Neural progenitor cell (in vitro differentiated cells): ENCODE results near the gene HSP90AA1. TPM values are rescaled to one million over a fixed set of nuclear protein-coding genes. Genes with fewer than 3 reads are reported as not detected.

Experiments used
- DNase-seq: peaks from one replicate; pipeline ENCODE4 v3.0.0-alpha.2; 2016; ENCODE audit warnings: low spot score
- H2AFZ ChIP-seq: fragments of 200-600 bp; sonication (generic); replicated peaks from 2 replicates; pipeline ENCODE4 v1.6.1; 2016; ENCODE audit warnings: antibody characterized with exemption
- H3F3A ChIP-seq: fragments of 200-600 bp; sonication (generic); 2 replicates; pipeline ENCODE4 v1.6.1; 2016; ENCODE audit warnings: antibody characterized with exemption, low read depth
- H3K27ac ChIP-seq: fragments of 200-600 bp; sonication (generic); 2 replicates; pipeline ENCODE4 v1.5.1; 2016; ENCODE audit warnings: mild to moderate bottlenecking
- H3K27me3 ChIP-seq: fragments of 200-600 bp; sonication (generic); 2 replicates; pipeline ENCODE4 v1.6.1; 2016; ENCODE audit warnings: mild to moderate bottlenecking, moderate library complexity
- H3K36me3 ChIP-seq: fragments of 200-600 bp; sonication (generic); 2 replicates; pipeline ENCODE4 v1.5.1; 2016
- H3K4me1 ChIP-seq: fragments of 200-600 bp; sonication (generic); 2 replicates; pipeline ENCODE4 v1.6.1; 2016; ENCODE audit warnings: mixed run types
- H3K4me2 ChIP-seq: fragments of 200-600 bp; sonication (generic); 2 replicates; pipeline ENCODE4 v1.6.1; 2016
- H3K4me3 ChIP-seq: fragments of 200-600 bp; sonication (generic); 2 replicates; pipeline ENCODE4 v1.5.1; 2016
- H3K79me2 ChIP-seq: fragments of 200-600 bp; sonication (generic); 2 replicates; pipeline ENCODE4 v1.6.1; 2016; ENCODE audit warnings: low read depth
- H3K9ac ChIP-seq: fragments of 200-600 bp; sonication (generic); 2 replicates; pipeline ENCODE4 v1.6.1; 2016
- H3K9me3 ChIP-seq: fragments of 200-600 bp; sonication (generic); 2 replicates; pipeline ENCODE4 v1.5.1; 2016; ENCODE audit warnings: low read depth
- H4K20me1 ChIP-seq: fragments of 200-600 bp; sonication (generic); 2 replicates; pipeline ENCODE4 v1.6.1; 2016; ENCODE audit warnings: low read depth
- H3K27ac Mint-ChIP-seq: 3 replicates; pipeline ENCODE4 v1.8.0; 2021; ENCODE audit warnings: mixed read lengths
- H3K27me3 Mint-ChIP-seq: 2 replicates; pipeline ENCODE4 v1.8.0; 2022; ENCODE audit warnings: low read depth, mild to moderate bottlenecking, inconsistent platforms, moderate library complexity, mixed read lengths; ENCODE audit not compliant: insufficient read depth
- H3K36me3 Mint-ChIP-seq: 3 replicates; pipeline ENCODE4 v1.8.0; 2021; ENCODE audit warnings: mixed read lengths
- H3K4me1 Mint-ChIP-seq: 3 replicates; pipeline ENCODE4 v1.8.0; 2021; ENCODE audit warnings: mixed read lengths
- H3K4me3 Mint-ChIP-seq: 3 replicates; pipeline ENCODE4 v1.8.0; 2021; ENCODE audit warnings: mild to moderate bottlenecking, moderate library complexity, mixed read lengths
- H3K9me3 Mint-ChIP-seq: 3 replicates; pipeline ENCODE4 v1.8.0; 2020; ENCODE audit warnings: mixed read lengths
- EZH2 ChIP-seq: fragments of 200-600 bp; sonication (generic); IDR thresholded peaks from 2 replicates; pipeline ENCODE4 v1.6.1; 2017; ENCODE audit warnings: antibody characterized with exemption, mild to moderate bottlenecking, moderate library complexity
- EZH2phosphoT487 ChIP-seq: fragments of 200-600 bp; sonication (generic); IDR thresholded peaks from 2 replicates; pipeline ENCODE4 v1.6.1; 2017; ENCODE audit warnings: antibody characterized with exemption
- total RNA-seq: library from RNA; depleted of rRNA; stranded (reverse); fragments of >200 nt; gene quantifications from 2 replicates; pipeline ENCODE4 v1.2.3, GENCODE V29; 2015; ENCODE audit warnings: low replicate concordance
- TF ChIP-seq, protein P1 (sequence below): fragments of 200-600 bp; sonication (generic); IDR thresholded peaks from 2 replicates; pipeline ENCODE4 v1.5.1; 2017; ENCODE audit warnings: antibody characterized with exemption, mild to moderate bottlenecking

Gene HSP90AA1
- total RNA-seq, 1 donor from 2014 or later, result 746 TPM

DNA sequence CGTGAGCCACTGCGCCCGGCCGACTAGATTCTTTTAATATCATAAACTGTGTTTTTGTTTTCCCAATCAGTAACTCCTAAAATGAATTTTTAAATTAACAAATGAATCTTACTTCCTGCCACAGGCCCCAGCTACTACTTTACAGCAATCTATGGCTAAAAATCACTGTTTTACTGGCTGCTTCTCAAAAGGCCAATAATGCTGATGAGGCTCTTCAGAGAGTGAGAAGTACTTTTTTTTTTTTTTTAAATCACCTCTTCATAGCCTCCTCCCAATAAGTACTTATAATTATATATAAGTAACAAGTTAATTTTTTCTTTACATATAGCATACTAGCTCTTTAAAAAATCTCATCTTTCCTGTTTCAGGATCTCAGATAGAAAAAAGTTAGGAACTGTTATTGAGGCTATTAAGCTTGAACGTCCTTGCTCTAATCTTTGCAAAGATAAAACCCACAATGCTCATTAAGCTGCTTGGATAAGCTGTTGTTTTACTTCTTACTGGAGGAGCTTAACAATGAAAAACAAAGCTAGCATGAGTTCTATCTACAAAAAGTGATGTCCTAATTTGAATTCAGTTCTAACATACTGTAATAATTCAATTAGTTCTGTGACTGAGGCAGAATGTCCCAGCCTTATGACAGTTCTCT, 40.1 kb upstream of the HSP90AA1 start:
- Mint-ChIP-seq H3K27me3 (peaks cover 2% of the 10 kb centered on the region), H3K27ac (no peak overlapping the region), H3K4me3 (no peak overlapping the region), H3K9me3 (no peaks in the 10 kb centered on the region), H3K36me3 (no peaks in the 10 kb centered on the region), H3K4me1 (no peaks in the 10 kb centered on the region)
- H4K20me1 ChIP-seq, result no peaks in the 10 kb centered on the region
- no peaks in the 10 kb centered on the region for H3K27me3 ChIP-seq
- no peak overlapping the region for H3K4me2 ChIP-seq
- TF ChIP-seq EZH2phosphoT487 (no peak), EZH2 (no peak)
- TF ChIP-seq, protein P1, sequence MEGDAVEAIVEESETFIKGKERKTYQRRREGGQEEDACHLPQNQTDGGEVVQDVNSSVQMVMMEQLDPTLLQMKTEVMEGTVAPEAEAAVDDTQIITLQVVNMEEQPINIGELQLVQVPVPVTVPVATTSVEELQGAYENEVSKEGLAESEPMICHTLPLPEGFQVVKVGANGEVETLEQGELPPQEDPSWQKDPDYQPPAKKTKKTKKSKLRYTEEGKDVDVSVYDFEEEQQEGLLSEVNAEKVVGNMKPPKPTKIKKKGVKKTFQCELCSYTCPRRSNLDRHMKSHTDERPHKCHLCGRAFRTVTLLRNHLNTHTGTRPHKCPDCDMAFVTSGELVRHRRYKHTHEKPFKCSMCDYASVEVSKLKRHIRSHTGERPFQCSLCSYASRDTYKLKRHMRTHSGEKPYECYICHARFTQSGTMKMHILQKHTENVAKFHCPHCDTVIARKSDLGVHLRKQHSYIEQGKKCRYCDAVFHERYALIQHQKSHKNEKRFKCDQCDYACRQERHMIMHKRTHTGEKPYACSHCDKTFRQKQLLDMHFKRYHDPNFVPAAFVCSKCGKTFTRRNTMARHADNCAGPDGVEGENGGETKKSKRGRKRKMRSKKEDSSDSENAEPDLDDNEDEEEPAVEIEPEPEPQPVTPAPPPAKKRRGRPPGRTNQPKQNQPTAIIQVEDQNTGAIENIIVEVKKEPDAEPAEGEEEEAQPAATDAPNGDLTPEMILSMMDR, result no peak
- no peak overlapping the region for H3K9ac ChIP-seq
- peaks cover 11% of the 10 kb centered on the region for H3F3A ChIP-seq
- no peaks in the 10 kb centered on the region for H3K79me2 ChIP-seq
- no peak for DNase-seq
- no peak overlapping the region for H3K4me3 ChIP-seq
- no peaks in the 10 kb centered on the region for H3K9me3 ChIP-seq
- no peaks in the 10 kb centered on the region for H3K36me3 ChIP-seq
- peaks cover 6% of the 10 kb centered on the region for H3K4me1 ChIP-seq
- H2AFZ ChIP-seq, result no peak overlapping the region
- no peak overlapping the region for H3K27ac ChIP-seq

DNA sequence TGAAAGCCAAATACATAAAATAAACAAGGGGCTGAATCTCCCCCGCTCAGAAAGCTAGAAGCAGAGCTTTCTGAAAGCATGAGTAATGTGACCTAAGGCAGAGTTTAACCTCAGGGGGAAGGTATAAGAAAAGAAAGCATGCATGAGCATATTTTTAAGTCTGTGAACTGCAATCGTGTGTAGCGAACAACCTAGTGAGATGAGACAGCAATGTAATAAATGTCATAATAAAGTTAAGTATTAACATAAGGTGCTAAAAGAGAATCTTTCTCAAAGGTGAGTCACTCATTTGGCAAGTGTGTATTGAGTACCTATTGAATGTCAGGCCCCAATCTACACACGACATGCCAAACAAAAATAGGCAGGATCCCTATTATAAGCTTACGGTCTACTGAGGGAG, 38.7 kb upstream of the HSP90AA1 start:
- Mint-ChIP-seq H3K36me3 (no peaks in the 10 kb centered on the region), H3K27ac (no peak overlapping the region), H3K27me3 (peaks cover 2% of the 10 kb centered on the region), H3K4me1 (no peaks in the 10 kb centered on the region), H3K4me3 (no peak overlapping the region), H3K9me3 (no peaks in the 10 kb centered on the region)
- no peak for DNase-seq
- Histone ChIP-seq H3K27ac (no peak overlapping the region), H3F3A (peaks cover 11% of the 10 kb centered on the region), H2AFZ (no peak overlapping the region), H3K27me3 (no peaks in the 10 kb centered on the region), H4K20me1 (no peaks in the 10 kb centered on the region), H3K9me3 (no peaks in the 10 kb centered on the region), H3K4me1 (peaks cover 6% of the 10 kb centered on the region), H3K9ac (no peak overlapping the region), H3K36me3 (no peaks in the 10 kb centered on the region), H3K79me2 (no peaks in the 10 kb centered on the region), H3K4me2 (no peak overlapping the region), H3K4me3 (no peak overlapping the region)
- TF ChIP-seq, protein P1, result no peak
- TF ChIP-seq EZH2 (no peak), EZH2phosphoT487 (no peak)

DNA sequence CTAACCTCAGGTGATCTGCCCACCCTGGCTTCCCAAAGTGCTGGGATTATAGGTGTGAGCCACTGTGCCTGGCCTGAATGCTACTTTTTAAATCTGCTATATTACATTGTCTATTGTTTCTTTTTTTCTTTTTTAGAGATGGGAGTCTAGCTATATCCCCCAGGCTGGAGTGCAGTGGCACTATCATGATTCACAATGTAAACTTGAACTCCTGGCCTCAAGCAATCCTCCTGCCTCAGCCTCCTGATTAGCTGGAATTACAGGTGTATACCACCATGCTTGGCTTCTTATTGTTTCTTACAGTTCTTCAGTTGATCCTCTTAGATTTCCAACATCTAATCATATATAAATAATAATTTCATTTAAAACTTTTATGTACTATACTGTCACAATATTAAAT, 37.6 kb upstream of the HSP90AA1 start:
- Mint-ChIP-seq H3K27ac (no peak overlapping the region), H3K9me3 (no peaks in the 10 kb centered on the region), H3K4me1 (no peaks in the 10 kb centered on the region), H3K27me3 (peaks cover 2% of the 10 kb centered on the region), H3K36me3 (no peaks in the 10 kb centered on the region), H3K4me3 (no peak overlapping the region)
- TF ChIP-seq EZH2phosphoT487 (no peak), EZH2 (no peak)
- TF ChIP-seq, protein P1, result no peak
- Histone ChIP-seq H4K20me1 (no peaks in the 10 kb centered on the region), H3K79me2 (no peaks in the 10 kb centered on the region), H3K36me3 (no peaks in the 10 kb centered on the region), H3K27me3 (no peaks in the 10 kb centered on the region), H3K4me2 (no peak overlapping the region), H3K27ac (no peak overlapping the region), H3F3A (peaks cover 11% of the 10 kb centered on the region), H3K9ac (no peak overlapping the region), H3K4me3 (no peak overlapping the region), H2AFZ (no peak overlapping the region), H3K9me3 (no peaks in the 10 kb centered on the region), H3K4me1 (peaks cover 6% of the 10 kb centered on the region)
- DNase-seq, result no peak
